Mesendoderm (in vitro differentiated cells): ENCODE results near the gene PRR36.

Source experiments
- DNase-seq: peaks from one replicate; pipeline ENCODE4 v3.0.0; 2013
- H2AK5ac ChIP-seq: 2 replicates; pipeline ENCODE4 v1.6.1; 2013; ENCODE audit warnings: low read length, inconsistent platforms
- H2BK120ac ChIP-seq: 2 replicates; pipeline ENCODE4 v1.6.1; 2013; ENCODE audit warnings: low read depth, mild to moderate bottlenecking, low read length, moderate library complexity, mixed read lengths
- H2BK15ac ChIP-seq: replicated peaks from 2 replicates; pipeline ENCODE4 v1.6.1; 2013; ENCODE audit warnings: low read depth, mild to moderate bottlenecking, moderate library complexity
- H2BK5ac ChIP-seq: 2 replicates; pipeline ENCODE4 v1.6.1; 2013; ENCODE audit warnings: low read length, inconsistent platforms
- H3K18ac ChIP-seq: 2 replicates; pipeline ENCODE4 v1.6.1; 2013; ENCODE audit warnings: mild to moderate bottlenecking, low read length, mixed read lengths
- H3K23ac ChIP-seq: one replicate; pipeline ENCODE4 v1.6.1; 2013; ENCODE audit warnings: low read length
- H3K27ac ChIP-seq: 2 replicates; pipeline ENCODE4 v1.5.1; 2013; ENCODE audit warnings: low read depth, mild to moderate bottlenecking, inconsistent platforms, low read length, moderate library complexity
- H3K27me3 ChIP-seq: 2 replicates; pipeline ENCODE4 v1.6.1; 2013; ENCODE audit warnings: low read length, control low read depth, mild to moderate bottlenecking, inconsistent platforms; ENCODE audit not compliant: insufficient read depth, poor library complexity
- H3K36me3 ChIP-seq: 2 replicates; pipeline ENCODE4 v1.6.1; 2013; ENCODE audit warnings: low read length, inconsistent platforms; ENCODE audit not compliant: control insufficient read depth, insufficient read depth
- H3K4ac ChIP-seq: one replicate; pipeline ENCODE4 v1.6.1; 2013; ENCODE audit warnings: low read depth, mild to moderate bottlenecking, low read length, moderate library complexity
- H3K4me1 ChIP-seq: 2 replicates; pipeline ENCODE4 v1.6.1; 2013; ENCODE audit warnings: low read depth, low read length, inconsistent platforms; ENCODE audit not compliant: control insufficient read depth
- H3K4me2 ChIP-seq: 2 replicates; pipeline ENCODE4 v1.6.1; 2013; ENCODE audit warnings: low read length
- H3K4me3 ChIP-seq: 2 replicates; pipeline ENCODE4 v1.5.1; 2013; ENCODE audit warnings: mild to moderate bottlenecking, low read length
- H3K56ac ChIP-seq: one replicate; pipeline ENCODE4 v1.6.1; 2013; ENCODE audit warnings: low read length
- H3K79me1 ChIP-seq: 2 replicates; pipeline ENCODE4 v1.6.1; 2013; ENCODE audit warnings: low read length, inconsistent platforms
- H3K79me2 ChIP-seq: 2 replicates; pipeline ENCODE4 v1.6.1; 2013; ENCODE audit warnings: mild to moderate bottlenecking, low read length; ENCODE audit not compliant: control insufficient read depth, insufficient read depth
- H3K9ac ChIP-seq: 2 replicates; pipeline ENCODE4 v1.6.1; 2013; ENCODE audit warnings: low read length, inconsistent platforms
- H4K5ac ChIP-seq: one replicate; pipeline ENCODE4 v1.6.1; 2013; ENCODE audit warnings: low read length
- H4K8ac ChIP-seq: one replicate; pipeline ENCODE4 v1.6.1; 2013; ENCODE audit warnings: low read depth, mild to moderate bottlenecking, control low read depth, low read length, moderate library complexity
- WGBS: extraction: QIAGEN DNeasy Blood & Tissue Kit; methylation state at CpG from one replicate; pipeline ENCODE4 v1.1.7; 2013; ENCODE audit warnings: low lambda C conversion rate, missing lambda C conversion rate; ENCODE audit not compliant: insufficient coverage; ENCODE audit errors: extremely low coverage; 5-methylcytosine and 5-hydroxymethylcytosine counted together

Gene PRR36

GRCh38 chr19:7888145-7888825 lies 14.1 kb upstream of the PRR36 start, which contains the start of gene LRRC8E:
Gene LRRC8E, plus strand, starts transcription at chr19:7888510. Its CDS starts 7,094 bp downstream, at chr19:7895604.
- WGBS, result no CpG with 5 or more reads among the region's 53 CpGs
- Histone ChIP-seq H3K4me1 (no peaks in the 10 kb centered on the region), H3K4me2 (peak within 1 kb of the TSS; percentile 64), H4K5ac (no peak within 1 kb of the TSS), H3K36me3 (no peaks in the 10 kb centered on the region), H2BK120ac (no peak within 1 kb of the TSS), H3K4ac (no peak within 1 kb of the TSS), H3K23ac (peak within 1 kb of the TSS; percentile 66), H3K56ac (peak within 1 kb of the TSS; percentile 92), H3K4me3 (peak within 1 kb of the TSS; percentile 32), H3K79me2 (no peaks in the 10 kb centered on the region), H3K27me3 (no peaks in the 10 kb centered on the region), H3K27ac (no peak within 1 kb of the TSS), H2AK5ac (no peak within 1 kb of the TSS), H3K9ac (peak within 1 kb of the TSS; percentile 71), H2BK5ac (no peak within 1 kb of the TSS), H2BK15ac (no peak within 1 kb of the TSS), H3K79me1 (no peaks in the 10 kb centered on the region), H4K8ac (no peak within 1 kb of the TSS), H3K18ac (peak within 1 kb of the TSS; percentile 78)
- peak; percentile 84 for DNase-seq

- Histone ChIP-seq H2AK5ac (no peak overlapping the region), H3K18ac (no peak overlapping the region), H4K5ac (no peak overlapping the region), H3K36me3 (no peaks in the 10 kb centered on the region), H3K4ac (no peak overlapping the region), H3K79me1 (no peaks in the 10 kb centered on the region), H3K56ac (peak overlapping the region; percentile 80), H2BK5ac (no peak overlapping the region), H3K23ac (no peak overlapping the region), H3K4me2 (no peak overlapping the region), H2BK15ac (no peak overlapping the region), H3K27me3 (no peaks in the 10 kb centered on the region), H3K9ac (peak overlapping the region; percentile 49), H4K8ac (no peak overlapping the region), H3K27ac (no peak overlapping the region), H3K4me1 (no peaks in the 10 kb centered on the region), H2BK120ac (no peak overlapping the region), H3K79me2 (no peaks in the 10 kb centered on the region), H3K4me3 (no peak overlapping the region)
- DNase-seq, result no peak
- no CpG with 5 or more reads among the region's 16 CpGs for WGBS
Observed at GRCh38 chr19:7887408-7888144, 13.4 kb upstream of the PRR36 start.

- Histone ChIP-seq H3K4me2 (no peak overlapping the region), H3K36me3 (no peaks in the 10 kb centered on the region), H2AK5ac (no peak overlapping the region), H4K5ac (no peak overlapping the region), H2BK5ac (no peak overlapping the region), H3K27ac (no peak overlapping the region), H3K4ac (no peak overlapping the region), H3K9ac (no peak overlapping the region), H3K27me3 (no peaks in the 10 kb centered on the region), H3K23ac (no peak overlapping the region), H3K18ac (no peak overlapping the region), H3K56ac (no peak overlapping the region), H3K79me1 (no peaks in the 10 kb centered on the region), H2BK15ac (no peak overlapping the region), H4K8ac (no peak overlapping the region), H2BK120ac (no peak overlapping the region), H3K79me2 (no peaks in the 10 kb centered on the region), H3K4me3 (no peak overlapping the region), H3K4me1 (no peaks in the 10 kb centered on the region)
- DNase-seq, result no peak
- no CpG with 5 or more reads among the region's 8 CpGs for WGBS
Observed at GRCh38 chr19:7885818-7886217, 11.6 kb upstream of the PRR36 start.

GRCh38 chr19:7883796-7884570 lies 9.8 kb upstream of the PRR36 start:
- Histone ChIP-seq H3K4me2 (no peak overlapping the region), H3K4ac (no peak overlapping the region), H3K56ac (no peak overlapping the region), H3K79me1 (no peaks in the 10 kb centered on the region), H3K27me3 (no peaks in the 10 kb centered on the region), H4K8ac (no peak overlapping the region), H4K5ac (no peak overlapping the region), H3K23ac (no peak overlapping the region), H3K4me3 (no peak overlapping the region), H3K4me1 (no peaks in the 10 kb centered on the region), H2BK15ac (no peak overlapping the region), H3K79me2 (no peaks in the 10 kb centered on the region), H3K27ac (no peak overlapping the region), H2AK5ac (no peak overlapping the region), H2BK5ac (no peak overlapping the region), H3K36me3 (no peaks in the 10 kb centered on the region), H2BK120ac (no peak overlapping the region), H3K9ac (no peak overlapping the region), H3K18ac (no peak overlapping the region)
- WGBS, result no CpG with 5 or more reads among the region's 2 CpGs
- DNase-seq, result no peak

GRCh38 chr19:7883105-7883504 lies 8.9 kb upstream of the PRR36 start:
- H3K4ac ChIP-seq, result no peak overlapping the region
- no peak overlapping the region for H3K9ac ChIP-seq
- no peak overlapping the region for H2BK120ac ChIP-seq
- H3K4me3 ChIP-seq, result no peak overlapping the region
- no peak overlapping the region for H2BK15ac ChIP-seq
- no peaks in the 10 kb centered on the region for H3K79me2 ChIP-seq
- no peaks in the 10 kb centered on the region for H3K4me1 ChIP-seq
- DNase-seq, result no peak
- H3K36me3 ChIP-seq, result no peaks in the 10 kb centered on the region
- H2AK5ac ChIP-seq, result no peak overlapping the region
- no peak overlapping the region for H4K5ac ChIP-seq
- no peak overlapping the region for H3K4me2 ChIP-seq
- H3K18ac ChIP-seq, result no peak overlapping the region
- H3K27me3 ChIP-seq, result no peaks in the 10 kb centered on the region
- no peaks in the 10 kb centered on the region for H3K79me1 ChIP-seq
- H2BK5ac ChIP-seq, result no peak overlapping the region
- no peak overlapping the region for H4K8ac ChIP-seq
- no peak overlapping the region for H3K27ac ChIP-seq
- H3K23ac ChIP-seq, result no peak overlapping the region
- no CpG with 5 or more reads among the region's 4 CpGs for WGBS
- no peak overlapping the region for H3K56ac ChIP-seq
